Loucy (cell line): ENCODE results near the gene SPTSSA.

Experiments used
- H2AFZ ChIP-seq: fragments of 200-600 bp; sonication (generic); 2 replicates; pipeline ENCODE4 v1.6.0; 2016; ENCODE audit warnings: antibody characterized with exemption, mild to moderate bottlenecking, low read length, moderate library complexity
- H3F3A ChIP-seq: fragments of 200-600 bp; 2 replicates; pipeline ENCODE4 v1.6.0; 2016; ENCODE audit warnings: antibody characterized with exemption, low read depth, mild to moderate bottlenecking
- H3K27me3 ChIP-seq: fragments of 200-600 bp; sonication (generic); 2 replicates; pipeline ENCODE4 v1.6.1; 2014; ENCODE audit warnings: low read length, mild to moderate bottlenecking; ENCODE audit not compliant: insufficient read depth, poor library complexity, severe bottlenecking
- H3K36me3 ChIP-seq: fragments of 200-600 bp; sonication (generic); 2 replicates; pipeline ENCODE4 v1.6.1; 2016; ENCODE audit warnings: low read length; ENCODE audit not compliant: insufficient read depth
- H3K4me1 ChIP-seq: fragments of 200-600 bp; sonication (generic); 2 replicates; pipeline ENCODE4 v1.5.1; 2014; ENCODE audit warnings: low read length, mild to moderate bottlenecking; ENCODE audit not compliant: insufficient read depth, poor library complexity, severe bottlenecking
- H3K4me2 ChIP-seq: fragments of 200-600 bp; sonication (generic); 2 replicates; pipeline ENCODE4 v1.6.0; 2014; ENCODE audit warnings: antibody characterized with exemption, low read length, low read depth, mild to moderate bottlenecking; ENCODE audit not compliant: poor library complexity, severe bottlenecking
- H3K4me3 ChIP-seq: fragments of 200-600 bp; sonication (generic); 2 replicates; pipeline ENCODE4 v1.5.1; 2014; ENCODE audit warnings: low read length, mild to moderate bottlenecking, mixed read lengths; ENCODE audit not compliant: poor library complexity, severe bottlenecking
- H3K79me2 ChIP-seq: fragments of 200-600 bp; sonication (generic); 2 replicates; pipeline ENCODE4 v1.6.1; 2014; ENCODE audit warnings: low read length; ENCODE audit not compliant: insufficient read depth
- H3K9ac ChIP-seq: fragments of 200-600 bp; sonication (generic); 2 replicates; pipeline ENCODE4 v1.6.0; 2014; ENCODE audit warnings: mild to moderate bottlenecking, low read depth, low read length, moderate library complexity; ENCODE audit not compliant: poor library complexity, severe bottlenecking
- H3K9me2 ChIP-seq: fragments of 200-600 bp; sonication (generic); replicated peaks from 2 replicates; pipeline ENCODE4 v1.6.1; 2016; ENCODE audit warnings: low read depth, low read length, mixed read lengths
- H3K9me3 ChIP-seq: fragments of 200-600 bp; sonication (generic); 2 replicates; pipeline ENCODE4 v1.6.1; 2014; ENCODE audit warnings: mild to moderate bottlenecking, antibody characterized with exemption, low read length, low read depth; ENCODE audit not compliant: insufficient read depth
- H4K20me1 ChIP-seq: fragments of 200-600 bp; sonication (generic); 2 replicates; pipeline ENCODE4 v1.6.0; 2014; ENCODE audit warnings: antibody characterized with exemption, low read length, mild to moderate bottlenecking; ENCODE audit not compliant: insufficient read depth, poor library complexity, severe bottlenecking
- CTCF ChIP-seq: fragments of 200-600 bp; sonication (generic); conservative IDR thresholded peaks from 2 replicates; pipeline ENCODE4 v1.5.1; 2014; ENCODE audit warnings: mild to moderate bottlenecking, antibody characterized with exemption, low read length
- EZH2phosphoT487 ChIP-seq: fragments of 200-600 bp; IDR thresholded peaks from 2 replicates; pipeline ENCODE4 v1.6.1; 2018; ENCODE audit warnings: antibody characterized with exemption, mild to moderate bottlenecking, moderate library complexity, borderline replicate concordance

The SPTSSA gene

GRCh38 chr14:34498684-34499412 is 36.8 kb upstream of the SPTSSA start:
- Histone ChIP-seq H2AFZ (no peak overlapping the region), H3K9me2 (no peaks in the 10 kb centered on the region), H3K4me1 (no peaks in the 10 kb centered on the region), H3K79me2 (no peaks in the 10 kb centered on the region), H3K9me3 (no peaks in the 10 kb centered on the region), H4K20me1 (no peaks in the 10 kb centered on the region), H3K9ac (no peak overlapping the region), H3F3A (no peaks in the 10 kb centered on the region), H3K4me3 (no peak overlapping the region), H3K27me3 (no peaks in the 10 kb centered on the region), H3K4me2 (no peak overlapping the region), H3K36me3 (no peaks in the 10 kb centered on the region)
- TF ChIP-seq CTCF: peak; percentile 68
- TF ChIP-seq EZH2phosphoT487: no peak

GRCh38 chr14:34496679-34497513 is 34.9 kb upstream of the SPTSSA start:
- no peaks in the 10 kb centered on the region for H3K79me2 ChIP-seq
- H3K4me2 ChIP-seq: no peak overlapping the region
- H4K20me1 ChIP-seq: no peaks in the 10 kb centered on the region
- no peaks in the 10 kb centered on the region for H3K9me2 ChIP-seq
- no peaks in the 10 kb centered on the region for H3F3A ChIP-seq
- no peak overlapping the region for H2AFZ ChIP-seq
- no peaks in the 10 kb centered on the region for H3K4me1 ChIP-seq
- no peaks in the 10 kb centered on the region for H3K9me3 ChIP-seq
- no peak for TF ChIP-seq CTCF
- no peak for TF ChIP-seq EZH2phosphoT487
- no peak overlapping the region for H3K4me3 ChIP-seq
- H3K27me3 ChIP-seq: no peaks in the 10 kb centered on the region
- H3K36me3 ChIP-seq: no peaks in the 10 kb centered on the region
- no peak overlapping the region for H3K9ac ChIP-seq

GRCh38 chr14:34496007-34496678 is 34.1 kb upstream of the SPTSSA start:
- H3K9me3 ChIP-seq: no peaks in the 10 kb centered on the region
- H3F3A ChIP-seq: no peaks in the 10 kb centered on the region
- no peaks in the 10 kb centered on the region for H3K4me1 ChIP-seq
- H4K20me1 ChIP-seq: no peaks in the 10 kb centered on the region
- H2AFZ ChIP-seq: no peak overlapping the region
- no peaks in the 10 kb centered on the region for H3K27me3 ChIP-seq
- H3K4me2 ChIP-seq: no peak overlapping the region
- no peak for TF ChIP-seq EZH2phosphoT487
- no peak for TF ChIP-seq CTCF
- no peaks in the 10 kb centered on the region for H3K79me2 ChIP-seq
- H3K4me3 ChIP-seq: no peak overlapping the region
- H3K36me3 ChIP-seq: no peaks in the 10 kb centered on the region
- H3K9me2 ChIP-seq: no peaks in the 10 kb centered on the region
- no peak overlapping the region for H3K9ac ChIP-seq
